NCI-H1092 (cell line): ENCODE measurements around the gene CSDE1.

Source experiments
- DNase-seq: peaks from one replicate; lab custom pipeline; 2025; lab: John Stamatoyannopoulos, UW

Gene CSDE1

DNA sequence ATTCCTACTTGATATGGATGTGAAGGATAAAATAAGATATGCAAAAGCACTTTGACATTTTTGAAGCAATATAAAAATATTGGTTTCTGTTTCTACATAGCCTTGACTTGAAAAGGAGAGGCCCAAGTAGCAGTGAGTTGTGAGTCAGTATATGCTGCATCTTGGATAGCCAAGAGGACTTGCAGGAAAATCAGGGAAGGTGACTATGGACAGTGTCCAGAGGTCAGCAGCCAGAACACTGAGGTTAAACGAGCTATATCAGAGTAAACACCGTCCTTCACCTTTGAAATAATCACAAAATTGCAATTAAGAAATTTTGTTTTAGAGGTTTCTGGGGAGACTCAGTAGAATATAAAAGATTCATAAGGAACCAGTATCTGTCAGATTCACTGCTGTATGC lies 55.9 kb downstream of the CSDE1 start:
- DNase-seq: no peak

- no peak for DNase-seq
Observed at GRCh38 chr1:114700036-114700600, 57.7 kb downstream of the CSDE1 start.

DNA sequence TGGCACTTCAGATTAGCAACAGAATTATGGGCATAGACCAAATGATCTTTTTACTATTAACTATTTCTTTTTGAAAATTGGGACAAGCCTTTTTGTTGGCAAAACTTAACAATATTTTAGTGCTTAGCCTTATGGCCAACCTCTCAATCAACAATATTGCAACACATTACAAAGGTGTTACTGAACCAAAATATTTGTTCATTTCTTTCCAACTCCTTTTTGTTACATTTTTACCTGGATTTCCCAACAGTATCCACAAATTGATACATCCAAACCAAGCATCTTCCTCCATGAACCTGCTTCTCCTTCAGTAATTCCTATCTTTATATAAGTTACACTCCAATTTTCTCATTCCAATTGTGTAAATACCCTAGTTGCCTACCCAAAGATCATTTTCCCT lies 61.0 kb downstream of the CSDE1 start:
- no peak for DNase-seq

GRCh38 chr1:114695430-114696058 lies 62.2 kb downstream of the CSDE1 start, which contains the start of gene AMPD1:
TSS of gene AMPD1 (minus strand) at chr1:114695546. CDS start at chr1:114695471, 75 bp downstream.
- DNase-seq: no peak

GRCh38 chr1:114694540-114695310 lies 63.1 kb downstream of the CSDE1 start:
- DNase-seq: no peak

DNA sequence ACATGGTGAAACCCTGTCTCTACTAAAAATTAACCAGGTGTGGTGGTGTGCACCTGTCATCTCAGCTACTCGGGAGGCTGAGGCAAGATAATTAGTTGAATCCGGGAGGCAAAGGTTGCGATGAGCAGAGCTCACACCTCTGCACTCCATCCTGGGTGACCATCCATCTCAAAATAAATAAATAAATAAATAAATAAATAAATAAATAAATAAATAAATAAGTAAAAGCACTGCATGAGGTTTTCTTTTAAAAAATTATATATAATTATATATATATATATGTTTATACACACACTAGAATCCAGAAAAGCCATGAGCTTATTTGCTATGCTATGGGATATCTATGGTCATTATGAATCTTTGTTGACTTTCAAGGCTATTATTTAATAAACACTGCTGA lies 64.8 kb downstream of the CSDE1 start:
- DNase-seq: no peak

DNA sequence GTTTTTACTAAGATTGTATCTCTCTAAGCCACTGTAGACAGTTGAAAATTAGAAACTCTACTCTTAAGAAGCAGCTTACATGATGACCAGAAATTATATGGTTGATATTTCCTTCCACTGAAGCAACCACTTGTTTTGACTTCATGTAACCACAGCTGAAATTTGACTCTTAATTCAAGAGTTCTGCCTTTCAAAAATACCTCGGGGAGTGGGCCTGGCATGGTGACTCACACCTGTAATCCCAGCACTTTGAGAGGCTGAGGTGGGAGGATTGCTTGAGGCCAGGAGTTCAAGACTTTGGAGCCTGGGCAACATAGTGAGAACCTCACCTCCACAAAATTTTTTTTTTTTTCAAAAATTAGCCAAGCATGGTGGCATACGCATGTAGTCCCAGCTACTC lies 66.7 kb downstream of the CSDE1 start:
- DNase-seq: no peak

DNA sequence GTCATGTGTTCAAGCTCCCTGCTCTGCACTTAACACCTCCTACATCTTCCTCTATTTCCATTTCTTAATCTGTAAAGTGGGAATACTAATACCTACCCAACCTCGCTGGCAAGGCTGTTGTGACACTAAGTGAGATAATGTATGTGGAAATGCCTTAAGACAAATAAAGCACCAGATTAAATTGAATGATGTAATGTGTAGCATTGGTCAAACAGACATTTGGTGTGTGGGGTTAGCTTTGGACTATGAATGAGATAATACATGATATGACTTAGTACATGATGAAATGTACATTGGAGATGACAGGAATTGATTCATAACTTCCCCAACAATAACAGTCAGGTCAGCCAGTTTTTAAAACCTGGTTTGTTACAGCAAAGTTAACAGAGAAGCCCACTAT lies 67.6 kb downstream of the CSDE1 start:
- DNase-seq: no peak

DNA sequence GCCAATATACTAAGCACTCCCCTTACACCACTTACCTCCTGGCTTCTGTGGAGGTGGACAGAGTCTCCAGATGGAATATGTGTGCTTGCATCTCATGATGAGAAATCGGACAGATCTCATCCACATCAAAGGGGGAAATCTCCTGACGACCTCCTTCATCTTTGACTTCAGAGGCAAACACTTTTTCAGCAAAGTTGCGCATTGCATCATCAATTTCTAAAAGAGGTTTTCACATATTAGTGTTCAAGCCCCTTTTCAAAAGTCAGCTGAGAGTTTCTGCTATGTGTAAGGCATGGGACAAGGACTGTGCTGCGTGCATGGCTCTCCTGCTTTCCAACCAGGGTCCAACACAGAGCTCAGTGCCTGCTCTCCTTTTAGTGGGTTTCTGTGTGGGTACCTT lies 69.3 kb downstream of the CSDE1 start:
- no peak for DNase-seq

DNA sequence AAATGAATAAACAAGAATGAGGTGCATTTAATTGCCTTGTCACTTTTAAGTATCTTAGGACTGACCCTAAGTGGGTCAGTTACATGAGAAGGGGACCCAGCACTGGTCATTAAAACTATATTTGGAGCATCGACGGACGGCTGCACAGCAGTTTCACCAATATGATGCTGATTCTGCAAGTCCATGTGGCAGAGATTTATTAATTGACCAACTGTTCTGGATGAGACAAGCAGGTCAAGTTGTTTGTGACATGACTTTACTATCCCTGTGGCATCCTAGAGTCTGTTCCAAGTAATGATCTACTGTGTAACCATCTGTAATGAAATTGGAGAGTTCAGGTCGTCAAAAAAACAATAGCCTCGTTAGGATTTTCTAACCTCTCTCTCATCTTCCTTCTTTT lies 71.9 kb downstream of the CSDE1 start:
- DNase-seq: no peak

DNA sequence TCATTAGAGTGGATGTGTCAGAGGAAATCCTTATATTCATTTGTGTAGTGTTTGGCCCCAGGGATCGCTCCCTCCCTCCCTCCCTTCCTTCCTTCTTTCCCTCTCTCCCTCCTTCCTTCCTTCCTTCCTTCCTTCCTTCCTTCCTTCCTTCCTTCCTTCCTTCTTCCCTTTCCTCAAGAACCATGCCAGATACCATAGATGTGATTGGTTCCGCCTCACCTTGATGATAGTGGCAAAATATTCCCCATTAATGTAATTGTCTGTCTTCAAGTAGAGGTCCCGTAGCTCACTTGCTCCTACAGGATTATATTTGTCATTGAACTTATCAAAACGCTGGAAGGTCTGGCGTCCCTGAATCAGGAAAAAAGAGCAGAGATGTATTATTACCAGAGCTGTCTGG lies 80.1 kb downstream of the CSDE1 start:
- no peak for DNase-seq

DNA sequence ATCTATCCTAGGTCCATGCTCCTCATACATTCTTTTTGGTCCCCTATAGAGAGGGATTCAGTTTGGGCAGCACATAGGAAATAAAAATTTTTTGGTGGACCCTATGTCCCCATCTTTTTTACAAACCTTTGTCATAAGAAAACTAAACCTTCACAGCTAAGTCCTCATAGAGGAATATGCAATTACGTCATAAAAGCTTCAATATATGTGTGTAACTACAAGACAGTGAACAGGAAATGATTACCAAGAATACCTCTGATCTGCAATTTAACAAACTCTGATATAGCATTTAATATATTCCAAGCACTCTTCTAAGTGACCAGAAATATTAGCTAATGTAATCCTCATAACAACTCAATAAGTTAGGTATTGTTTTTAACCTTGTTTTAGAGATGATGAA lies 81.7 kb downstream of the CSDE1 start:
- no peak for DNase-seq

DNA sequence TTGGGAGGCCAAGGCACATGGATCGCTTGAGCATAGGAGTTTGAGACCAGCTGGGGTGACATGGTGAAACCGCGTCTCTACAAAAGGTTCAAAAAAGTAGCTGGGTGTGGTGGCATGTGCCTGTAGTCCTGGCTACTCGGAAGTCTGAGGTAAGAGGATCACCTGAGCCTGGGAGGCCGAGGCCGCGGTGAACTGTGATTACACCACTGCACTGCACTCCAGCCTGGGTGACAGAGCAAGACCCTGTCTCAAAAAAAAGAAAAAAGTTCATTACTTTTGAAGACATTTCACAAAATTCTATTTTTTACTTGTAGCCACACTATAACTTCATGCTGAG lies 85.9 kb downstream of the CSDE1 start:
- DNase-seq: no peak

DNA sequence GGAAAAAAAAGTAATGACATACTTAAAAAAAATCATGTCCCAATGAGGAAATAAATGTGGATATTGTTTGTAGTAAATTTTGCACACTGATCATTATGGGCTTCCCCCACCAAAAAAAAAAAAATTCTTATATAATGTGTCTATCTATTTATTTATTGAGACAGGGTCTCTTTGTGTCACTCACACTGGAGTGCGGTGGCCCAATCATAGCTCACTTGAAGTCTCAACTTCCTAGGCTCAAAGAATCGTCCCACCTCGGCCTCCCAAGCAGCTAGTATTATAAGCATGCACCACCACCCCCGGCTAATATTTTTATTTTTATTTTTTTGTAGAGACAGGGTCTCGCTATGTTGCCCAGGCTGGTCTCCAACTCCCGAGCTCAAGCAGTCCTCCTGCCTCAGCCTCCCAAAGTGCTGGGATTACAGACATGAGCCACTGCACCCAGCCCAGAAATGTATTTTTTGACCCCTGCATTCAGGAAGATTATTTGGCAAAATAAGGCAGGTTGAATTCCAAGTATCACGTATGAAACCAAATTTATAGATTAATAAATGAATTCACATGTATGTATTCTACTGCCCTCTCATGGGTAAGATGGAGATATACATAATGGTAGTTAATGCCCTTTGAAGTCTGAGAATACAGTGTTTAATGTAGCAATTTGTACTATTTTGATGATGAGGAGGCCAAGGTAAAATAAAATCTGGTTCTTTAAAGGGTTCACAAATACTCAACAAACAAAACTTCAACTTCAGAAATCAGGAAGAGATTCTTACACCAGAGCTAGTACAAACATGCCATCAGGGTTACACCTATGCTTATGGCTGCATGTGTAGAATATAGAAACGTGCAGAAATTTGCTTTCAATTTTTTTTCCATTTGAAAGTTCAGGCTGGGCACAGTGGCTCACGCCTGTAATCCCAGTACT lies 86.5 kb downstream of the CSDE1 start:
- no peak for DNase-seq

DNA sequence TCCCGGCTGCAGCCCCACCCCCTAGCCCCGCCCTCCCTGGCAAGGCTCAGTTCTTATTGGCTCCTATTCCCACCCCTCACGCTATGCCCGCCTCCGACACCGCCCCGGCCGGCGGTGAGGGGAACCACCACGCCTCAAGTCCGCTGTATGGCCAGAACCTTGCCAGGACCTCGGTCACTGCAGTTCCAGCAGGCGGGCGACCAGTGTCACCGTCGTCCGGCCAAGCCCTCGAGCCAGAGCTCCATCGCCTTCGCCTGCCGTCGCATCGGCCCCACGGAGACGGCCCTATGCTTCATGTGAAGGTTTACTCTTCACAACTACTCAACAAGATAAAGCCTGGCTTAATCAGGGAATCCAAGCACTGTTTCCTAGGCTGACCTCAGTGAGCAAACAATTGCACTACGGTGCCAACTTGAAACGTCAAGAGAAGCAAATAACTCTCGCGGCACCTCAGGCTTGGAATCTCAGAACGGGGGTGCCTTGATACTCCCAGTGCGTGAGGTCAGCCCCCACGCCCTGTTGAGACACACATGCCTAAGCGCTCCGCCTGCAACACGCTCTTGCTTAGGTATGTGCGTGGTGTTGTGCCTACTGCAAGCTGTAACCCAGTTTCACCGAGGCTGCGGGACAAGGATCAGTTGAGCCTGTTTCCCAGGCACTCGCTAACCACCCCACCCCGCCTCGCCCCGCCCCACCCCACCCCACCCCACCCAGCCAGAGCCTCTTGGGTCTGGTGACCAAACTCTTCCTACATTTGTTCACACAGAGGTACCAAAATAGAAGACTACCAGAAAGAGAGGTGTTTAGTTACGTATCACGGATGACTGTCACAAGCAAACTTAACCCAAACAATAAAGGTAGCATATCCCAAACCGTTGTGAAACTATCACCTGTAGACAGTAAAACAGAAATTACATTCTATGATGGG lies 87.4 kb downstream of the CSDE1 start:
- peak; percentile 11 for DNase-seq

GRCh38 chr1:114669562-114670082 lies 88.2 kb downstream of the CSDE1 start, which contains the start of gene DENND2C:
TSS of gene DENND2C (minus strand) at chr1:114670049. CDS start at chr1:114625984, 44,065 bp downstream.
- DNase-seq: no peak

- DNase-seq: no peak
Observed at GRCh38 chr1:114668784-114669561, 88.8 kb downstream of the CSDE1 start.

DNA sequence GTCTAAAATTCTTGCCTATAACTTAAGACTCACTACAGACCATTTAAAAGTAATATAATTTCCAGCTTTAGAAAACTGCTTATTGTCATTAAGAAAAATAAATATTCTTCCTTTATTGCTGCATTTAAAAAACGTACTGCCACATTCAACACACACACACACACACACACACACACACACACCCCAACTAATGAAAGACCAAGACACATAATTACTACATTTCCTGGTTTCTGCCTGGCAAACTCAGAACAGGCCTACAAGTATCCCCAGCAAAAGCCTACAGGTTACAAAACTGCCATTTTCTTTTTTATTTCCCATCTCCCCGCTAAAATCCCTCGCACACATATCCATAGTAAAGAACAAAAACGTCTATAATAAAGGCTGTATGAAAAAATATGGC lies 89.4 kb downstream of the CSDE1 start:
- no peak for DNase-seq

DNA sequence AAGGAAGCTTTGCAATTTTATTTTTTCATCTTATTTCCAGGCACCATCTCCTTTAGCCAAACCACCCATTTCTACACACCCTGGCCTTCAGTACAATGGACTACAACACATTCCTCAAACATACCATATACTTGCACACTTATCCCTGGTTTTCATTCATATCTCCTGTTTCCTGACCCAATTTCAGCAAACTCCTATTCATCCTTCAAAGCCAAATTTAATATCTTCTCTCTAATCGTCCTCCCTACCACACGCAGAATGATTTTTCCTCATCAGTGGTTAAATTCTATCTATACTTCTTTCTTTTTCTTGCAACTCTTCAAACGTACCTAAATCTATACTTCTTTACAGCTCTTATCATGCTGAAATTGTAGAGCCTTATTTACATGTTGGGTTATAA lies 90.8 kb downstream of the CSDE1 start:
- no peak for DNase-seq
